Pancreas (tissue), 10 donors: Measurements from ENCODE around the gene HSPB7. TPM values are rescaled to one million over a fixed set of nuclear protein-coding genes. Genes with fewer than 3 reads are reported as not detected.
A peak's percentile ranks its signal among the peaks of the same experiment; 100 is the strongest.

Source experiments
- ATAC-seq, 4 donors: fragments of 200-7000 bp; cut with Tn5 transposase; one replicate each; pipeline versions ENCODE4 v1.8.0 to v1.9.1; 2020; ENCODE audit warnings: mild to moderate bottlenecking in 4 of 4, moderate library complexity in 4 of 4
- DNase-seq, 6 donors: peaks; one replicate each; pipeline ENCODE4 v3.0.0-alpha.2; 2020
- FAIRE-seq: peaks from 2 replicates; lab custom pipeline; 2012; peaks lifted over from hg19 to GRCh38; lab: Jason Lieb, UNC
- H3K27ac ChIP-seq, 4 donors: fragments of 200-600 bp; sonication (generic); 1 replicate in 3 of 4; 2 replicates in 1 of 4; pipeline versions ENCODE4 v1.5.0 to v1.8.0; 2020
- H3K27me3 ChIP-seq, 4 donors: fragments of 200-600 bp; one replicate each; pipeline ENCODE4 v1.8.0; 2021
- H3K36me3 ChIP-seq, 3 donors: fragments of 200-600 bp; sonication (generic) in 1 of 3; one replicate each; pipeline versions ENCODE4 v1.5.0 to v1.8.0; 2020 to 2021
- H3K4me1 ChIP-seq, 3 donors: fragments of 200-600 bp; one replicate each; pipeline ENCODE4 v1.8.0; 2021
- H3K4me3 ChIP-seq, 4 donors: fragments of 200-600 bp; sonication (generic) in 2 of 4; one replicate each; pipeline versions ENCODE4 v1.5.0 to v1.8.0; 2020 to 2021
- H3K9me3 ChIP-seq, 4 donors: fragments of 200-600 bp; one replicate each; pipeline ENCODE4 v1.8.0; 2021
- WGBS, 2 donors: extraction: QIAGEN DNeasy Blood & Tissue Kit; methylation state at CpG; one replicate each; pipeline ENCODE4 v1.1.7; 2013; 5-methylcytosine and 5-hydroxymethylcytosine counted together
- intact Hi-C, 3 donors: fragments of 100-400 bp; cut with DNase I; formaldehyde crosslinking; loops; one replicate each; pipeline versions ENCODE4 v1.11.1 to v1.14.2; 2022
- polyA plus RNA-seq, 2 donors: library from polyadenylated mRNA; stranded (reverse); fragments of 200-250 nt; gene quantifications; one replicate each; pipeline ENCODE4 v1.2.3, GENCODE V29; 2013
- total RNA-seq, 6 donors: library from RNA; stranded (reverse); fragmentation: NEBNext Ultra II Directional in 4 of 6; extraction: Animal tissue kit (Norgen Biotek cat#: 25700) in 4 of 6; gene quantifications; one replicate each; pipeline versions ENCODE4 v1.2.1 to v1.2.4, GENCODE V29; 2021 to 2023
- TF ChIP-seq, protein P1 (sequence below), 4 donors: fragments of 200-600 bp; sonication (generic) in 3 of 4; IDR thresholded peaks; one replicate each; pipeline versions ENCODE4 v1.5.0 to v1.8.0; 2021; ENCODE audit warnings: antibody characterized with exemption in 4 of 4
- donor health status: healthy with polysubstance abuse.
- donor health status: DM: no; HTN: no; CAD: no; lungs with moderate emphysema.
- donor health status: DM: no; HTN: no; CAD: no.
- donor health status: control.
- donor health status: control.
- donor health status: Bipolar disorder and iron deficiency.
- donor health status: DM: yes; HTN: yes; CAD: no.
- donor health status: DM: no; HTN: no; CAD: no.
- donor health status: DM: no; HTN: no; CAD: no.
- donor health status: DM: yes; HTN: yes; CAD: no.

HSPB7 gene
- total and polyA plus RNA-seq, 8 donors: 0.65 to 10.9 (median 2.2) TPM

DNA sequence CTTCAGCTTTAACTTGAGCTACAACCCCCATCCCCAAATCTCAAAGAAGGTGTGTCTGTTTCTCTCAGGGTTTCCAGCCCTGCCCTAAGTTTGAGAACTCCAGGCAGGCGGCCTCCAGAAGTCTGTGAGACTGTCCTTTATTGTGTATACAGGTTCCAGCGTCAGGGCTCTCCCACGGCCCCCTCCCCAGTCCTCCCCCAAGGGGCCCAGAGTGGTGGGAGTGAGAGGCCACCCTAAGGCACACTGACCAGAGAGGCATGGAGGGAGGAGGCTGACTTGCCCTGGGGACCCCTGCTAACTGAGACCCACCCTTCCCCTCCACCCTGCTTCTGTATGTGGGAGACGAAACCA is 4.0 kb downstream of the HSPB7 start:
- H3K36me3 ChIP-seq: no peaks in the 10 kb centered on the region
- H3K27ac ChIP-seq: peak overlapping the region in 3 of 4 donors; percentile 7 to 82 (median 78)
- TF ChIP-seq, protein P1, sequence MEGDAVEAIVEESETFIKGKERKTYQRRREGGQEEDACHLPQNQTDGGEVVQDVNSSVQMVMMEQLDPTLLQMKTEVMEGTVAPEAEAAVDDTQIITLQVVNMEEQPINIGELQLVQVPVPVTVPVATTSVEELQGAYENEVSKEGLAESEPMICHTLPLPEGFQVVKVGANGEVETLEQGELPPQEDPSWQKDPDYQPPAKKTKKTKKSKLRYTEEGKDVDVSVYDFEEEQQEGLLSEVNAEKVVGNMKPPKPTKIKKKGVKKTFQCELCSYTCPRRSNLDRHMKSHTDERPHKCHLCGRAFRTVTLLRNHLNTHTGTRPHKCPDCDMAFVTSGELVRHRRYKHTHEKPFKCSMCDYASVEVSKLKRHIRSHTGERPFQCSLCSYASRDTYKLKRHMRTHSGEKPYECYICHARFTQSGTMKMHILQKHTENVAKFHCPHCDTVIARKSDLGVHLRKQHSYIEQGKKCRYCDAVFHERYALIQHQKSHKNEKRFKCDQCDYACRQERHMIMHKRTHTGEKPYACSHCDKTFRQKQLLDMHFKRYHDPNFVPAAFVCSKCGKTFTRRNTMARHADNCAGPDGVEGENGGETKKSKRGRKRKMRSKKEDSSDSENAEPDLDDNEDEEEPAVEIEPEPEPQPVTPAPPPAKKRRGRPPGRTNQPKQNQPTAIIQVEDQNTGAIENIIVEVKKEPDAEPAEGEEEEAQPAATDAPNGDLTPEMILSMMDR (IDR thresholded peaks at IDR 0.05): no peak
- no peak for DNase-seq
- peaks cover 0 to 14% (median 0%) of the 10 kb centered on the region in 3 donors for H3K4me1 ChIP-seq
- no peaks in the 10 kb centered on the region for H3K27me3 ChIP-seq
- intact Hi-C loops: no loop called here
- no peaks in the 10 kb centered on the region for H3K9me3 ChIP-seq
- no peak for ATAC-seq
- no peak for FAIRE-seq
- WGBS, 2 donors: 51 to 60% methylated on average over 4 of the region's 4 CpGs
- no peak overlapping the region for H3K4me3 ChIP-seq

DNA sequence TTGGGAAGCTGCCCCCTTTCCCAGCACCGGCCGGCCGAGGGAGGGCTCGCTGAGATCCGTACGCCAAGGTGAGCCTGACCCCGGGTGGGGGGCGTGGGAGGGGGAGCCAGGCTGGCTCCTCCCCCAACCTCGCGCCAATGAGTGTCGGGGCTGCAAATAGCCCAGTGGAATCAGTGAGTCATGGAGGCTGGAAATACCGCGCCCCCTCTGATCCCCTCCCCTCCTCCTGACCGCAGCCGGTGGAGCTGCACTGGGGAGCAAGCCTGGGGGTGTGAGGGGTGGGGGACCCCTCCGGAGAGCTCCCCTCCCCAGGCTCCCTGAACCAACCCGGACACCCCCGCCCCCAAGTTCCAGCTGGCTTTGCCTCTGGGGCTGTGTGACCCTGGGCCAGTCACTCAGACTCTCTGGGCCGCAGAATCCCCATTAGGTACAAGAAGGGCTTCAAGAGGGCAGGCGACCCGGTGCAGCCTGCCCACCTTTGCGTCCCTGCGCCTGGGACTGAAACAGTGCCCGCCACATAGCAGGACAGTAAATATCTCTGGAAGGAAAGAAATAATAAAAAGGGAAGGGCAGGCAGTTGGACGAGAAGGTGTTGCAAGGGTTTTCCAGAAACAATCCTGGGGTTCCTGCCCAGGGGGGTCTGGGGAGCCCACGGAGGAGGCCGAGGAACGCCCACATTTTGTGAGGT is 4.5 kb downstream of the HSPB7 start:
- no peaks in the 10 kb centered on the region for H3K36me3 ChIP-seq
- peak overlapping the region; percentile 29 to 82 (median 74) for H3K27ac ChIP-seq
- TF ChIP-seq, protein P1 (IDR thresholded peaks at IDR 0.05): no peak
- no peaks in the 10 kb centered on the region for H3K9me3 ChIP-seq
- peak; percentile 66 to 80 (median 72) for ATAC-seq
- peak overlapping the region in 3 of 4 donors; percentile 10 to 43 (median 25) for H3K4me3 ChIP-seq
- peaks cover 0 to 14% (median 0%) of the 10 kb centered on the region in 3 donors for H3K4me1 ChIP-seq
- H3K27me3 ChIP-seq: no peaks in the 10 kb centered on the region
- WGBS, 2 donors: 20 to 60% methylated on average over 18 to 28 of the region's 28 CpGs
- intact Hi-C loops: no loop called here
- peak; percentile 39 to 83 (median 76) for DNase-seq
- FAIRE-seq: no peak

DNA sequence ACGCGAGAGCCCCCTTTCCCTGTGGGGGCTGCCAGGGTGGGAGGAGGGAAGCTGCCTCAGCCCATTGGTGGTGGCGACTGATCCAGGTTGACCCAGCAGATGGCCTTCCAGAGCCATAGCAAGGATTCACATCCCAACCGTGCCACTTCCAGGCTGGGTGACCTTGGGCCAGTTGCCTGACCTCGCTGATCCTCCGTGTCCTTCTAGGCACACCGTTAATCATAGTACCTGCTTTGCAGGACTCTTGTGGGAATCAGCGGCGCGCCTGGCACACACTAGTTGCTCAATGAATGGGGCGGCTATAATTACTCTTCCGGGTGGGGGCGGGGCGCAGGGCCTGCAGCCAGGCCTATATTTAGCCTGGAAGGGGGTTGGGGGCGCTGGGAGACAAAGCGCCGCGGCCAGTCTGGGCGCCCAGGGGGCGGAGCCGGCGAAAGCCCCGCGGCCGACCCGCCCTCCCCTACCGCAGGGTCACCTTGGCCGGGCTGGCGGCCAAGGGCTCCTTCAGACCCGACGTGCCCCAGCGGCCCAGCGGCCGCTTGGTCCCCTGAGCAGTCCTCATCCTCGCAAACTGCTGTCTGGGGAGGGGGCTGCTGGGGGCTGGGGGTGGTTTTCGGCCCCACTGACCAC is 5.1 kb downstream of the HSPB7 start:
- Histone ChIP-seq H3K4me1 (peaks cover 0 to 14% (median 0%) of the 10 kb centered on the region in 3 donors), H3K27ac (peak overlapping the region; percentile 29 to 82 (median 74)), H3K4me3 (peak overlapping the region in 3 of 4 donors; percentile 10 to 43 (median 25)), H3K27me3 (no peaks in the 10 kb centered on the region), H3K9me3 (no peaks in the 10 kb centered on the region), H3K36me3 (no peaks in the 10 kb centered on the region)
- FAIRE-seq: no peak
- 3 to 5% methylated on average over 36 of the region's 36 CpGs for WGBS, 2 donors
- peak; percentile 67 to 90 (median 80) for DNase-seq
- TF ChIP-seq, protein P1 (IDR thresholded peaks at IDR 0.05): no peak
- intact Hi-C loops: no loop called here
- ATAC-seq: peak; percentile 66 to 85 (median 80)

DNA sequence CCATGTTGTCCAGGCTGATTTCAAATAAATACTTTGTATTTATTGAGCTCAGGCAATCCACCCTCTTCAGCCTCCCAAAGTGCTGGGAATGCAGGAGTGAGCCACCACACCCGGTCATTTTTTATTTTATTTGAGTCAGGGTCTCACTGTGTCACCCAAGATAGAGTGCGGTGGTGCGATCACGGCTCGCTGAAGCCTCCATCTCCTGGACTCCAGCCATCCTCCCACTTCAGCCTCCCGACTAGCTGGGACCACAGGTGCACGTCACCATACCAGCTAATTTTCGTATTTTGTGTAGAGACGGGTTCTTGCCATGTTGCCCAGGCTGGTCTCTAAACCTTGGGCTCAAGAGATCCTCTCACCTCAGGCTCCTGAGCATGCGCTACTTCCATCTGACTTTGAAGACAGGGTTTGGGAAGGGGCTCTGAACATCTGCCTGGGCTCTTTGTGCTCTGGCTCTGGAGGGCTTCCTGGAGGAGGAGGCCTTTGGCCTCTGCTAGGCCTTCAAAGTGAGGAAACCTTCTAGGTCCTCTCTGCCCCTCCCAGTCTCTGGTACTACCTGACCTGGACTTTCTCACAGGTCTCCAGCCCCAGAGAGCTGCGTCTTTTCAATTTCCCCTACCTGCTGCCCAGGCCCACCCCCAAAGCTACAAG is 5.8 kb downstream of the HSPB7 start:
- intact Hi-C loops: no loop called here
- Histone ChIP-seq H3K27ac (peak overlapping the region in 2 of 4 donors; percentile 78 to 82), H3K36me3 (no peaks in the 10 kb centered on the region), H3K4me3 (peak overlapping the region in 1 of 4 donors; percentile 43), H3K27me3 (no peaks in the 10 kb centered on the region), H3K9me3 (no peaks in the 10 kb centered on the region), H3K4me1 (peaks cover 0 to 14% (median 0%) of the 10 kb centered on the region in 3 donors)
- FAIRE-seq (no peak), DNase-seq (peak in 1 of 6 donors; percentile 23), ATAC-seq (no peak)
- TF ChIP-seq, protein P1 (IDR thresholded peaks at IDR 0.05): no peak
- WGBS, 2 donors: 89 to 90% methylated on average over 11 of the region's 11 CpGs
